Stimulated activated CD8-positive, alpha-beta memory T cell treated with anti-CD3 and anti-CD28 coated beads, Interleukin-15, amount 100 ng/mL, for 1 hour (primary cell): ENCODE measurements around the gene SEC24C.
"Not testable (repeated sequence)": the region's sequence is repeated elsewhere in the genome, so short reads cannot be mapped to it uniquely, and the experiment has no call there.

Source experiments
- DNase-seq: peaks from one replicate; pipeline ENCODE4 v3.0.0-alpha.2; 2020; ENCODE audit warnings: low read depth

The SEC24C gene

GRCh38 chr10:73793456-73793855 lies 49.3 kb downstream of the SEC24C start:
- no peak for DNase-seq

- DNase-seq: not testable (repeated sequence)
Observed at GRCh38 chr10:73795491-73795890, 51.3 kb downstream of the SEC24C start.

- not testable (repeated sequence) for DNase-seq
Observed at GRCh38 chr10:73796035-73796434, 51.9 kb downstream of the SEC24C start.

- DNase-seq: no peak
Observed at GRCh38 chr10:73796766-73797165, 52.6 kb downstream of the SEC24C start.

GRCh38 chr10:73797324-73798025 lies 53.3 kb downstream of the SEC24C start:
- DNase-seq: no peak

- no peak for DNase-seq
Observed at GRCh38 chr10:73798087-73798486, 53.9 kb downstream of the SEC24C start.

- DNase-seq: no peak
Observed at GRCh38 chr10:73798927-73799560, 54.9 kb downstream of the SEC24C start.

- no peak for DNase-seq
Observed at GRCh38 chr10:73799899-73800559, 55.9 kb downstream of the SEC24C start.

- DNase-seq: no peak
Observed at GRCh38 chr10:73800560-73801252, 56.5 kb downstream of the SEC24C start.

- DNase-seq: no peak
Observed at GRCh38 chr10:73801253-73801590, 57.0 kb downstream of the SEC24C start.

GRCh38 chr10:73802276-73802991 lies 58.3 kb downstream of the SEC24C start:
- no peak for DNase-seq

- no peak for DNase-seq
Observed at GRCh38 chr10:73803680-73804286, 59.6 kb downstream of the SEC24C start.

GRCh38 chr10:73806176-73806950 lies 62.2 kb downstream of the SEC24C start:
- DNase-seq: no peak

GRCh38 chr10:73807471-73807870 lies 63.3 kb downstream of the SEC24C start:
- DNase-seq: no peak

- DNase-seq: no peak
Observed at GRCh38 chr10:73808021-73808815, 64.0 kb downstream of the SEC24C start.

- DNase-seq: no peak
Observed at GRCh38 chr10:73809061-73809818, 65.1 kb downstream of the SEC24C start.

- no peak for DNase-seq
Observed at GRCh38 chr10:73810358-73810734, 66.2 kb downstream of the SEC24C start.

GRCh38 chr10:73810735-73811465 lies 66.7 kb downstream of the SEC24C start:
- peak; percentile 24 for DNase-seq

- no peak for DNase-seq
Observed at GRCh38 chr10:73812657-73813056, 68.5 kb downstream of the SEC24C start.
